GM21447 (cell line): ENCODE data around the gene IFTAP.
"Not testable (repeated sequence)": the region's sequence is repeated elsewhere in the genome, so short reads cannot be mapped to it uniquely, and the experiment has no call there.

Experiments
- ATAC-seq: cut with Tn5 transposase; IDR thresholded peaks from one replicate; pipeline ENCODE4 v1.9.1; 2021; ENCODE audit not compliant: unreplicated experiment

The IFTAP gene

GRCh38 chr11:36635066-36635862, 41.0 kb downstream of the IFTAP start:
- ATAC-seq, result no peak

- ATAC-seq, result no peak
Measured at GRCh38 chr11:36638556-36638955, 44.3 kb downstream of the IFTAP start.

GRCh38 chr11:36657610-36658267, 63.4 kb downstream of the IFTAP start:
- ATAC-seq, result no peak

- not testable (repeated sequence) for ATAC-seq
Measured at GRCh38 chr11:36661359-36661758, 67.1 kb downstream of the IFTAP start.

- no peak for ATAC-seq
Measured at GRCh38 chr11:36672815-36673450, 78.6 kb downstream of the IFTAP start.

GRCh38 chr11:36679547-36679946, 85.2 kb downstream of the IFTAP start:
- ATAC-seq, result not testable (repeated sequence)

- ATAC-seq, result no peak
Measured at GRCh38 chr11:36683818-36684217, 89.5 kb downstream of the IFTAP start.

GRCh38 chr11:36684840-36685801, 90.8 kb downstream of the IFTAP start:
- no peak for ATAC-seq

GRCh38 chr11:36688132-36688531, 93.8 kb downstream of the IFTAP start:
- ATAC-seq, result no peak

GRCh38 chr11:36688571-36689291, 94.4 kb downstream of the IFTAP start:
- ATAC-seq, result no peak

- ATAC-seq, result no peak
Measured at GRCh38 chr11:36689442-36689841, 95.1 kb downstream of the IFTAP start.

GRCh38 chr11:36692704-36693103, 98.4 kb downstream of the IFTAP start:
- ATAC-seq, result no peak

GRCh38 chr11:36693139-36693843, 99.0 kb downstream of the IFTAP start:
- no peak for ATAC-seq

GRCh38 chr11:36695111-36695510, 100.8 kb downstream of the IFTAP start:
- no peak for ATAC-seq

GRCh38 chr11:36695571-36695970, 101.3 kb downstream of the IFTAP start:
- ATAC-seq, result no peak

GRCh38 chr11:36696550-36696949, 102.2 kb downstream of the IFTAP start:
- no peak for ATAC-seq

- no peak for ATAC-seq
Measured at GRCh38 chr11:36699271-36699670, 105.0 kb downstream of the IFTAP start.

- no peak for ATAC-seq
Measured at GRCh38 chr11:36700246-36700645, 105.9 kb downstream of the IFTAP start.

GRCh38 chr11:36702330-36703054, 108.2 kb downstream of the IFTAP start:
- ATAC-seq, result peak; percentile 88
